ENCODE measurements around the gene AP2B1.

DNA sequence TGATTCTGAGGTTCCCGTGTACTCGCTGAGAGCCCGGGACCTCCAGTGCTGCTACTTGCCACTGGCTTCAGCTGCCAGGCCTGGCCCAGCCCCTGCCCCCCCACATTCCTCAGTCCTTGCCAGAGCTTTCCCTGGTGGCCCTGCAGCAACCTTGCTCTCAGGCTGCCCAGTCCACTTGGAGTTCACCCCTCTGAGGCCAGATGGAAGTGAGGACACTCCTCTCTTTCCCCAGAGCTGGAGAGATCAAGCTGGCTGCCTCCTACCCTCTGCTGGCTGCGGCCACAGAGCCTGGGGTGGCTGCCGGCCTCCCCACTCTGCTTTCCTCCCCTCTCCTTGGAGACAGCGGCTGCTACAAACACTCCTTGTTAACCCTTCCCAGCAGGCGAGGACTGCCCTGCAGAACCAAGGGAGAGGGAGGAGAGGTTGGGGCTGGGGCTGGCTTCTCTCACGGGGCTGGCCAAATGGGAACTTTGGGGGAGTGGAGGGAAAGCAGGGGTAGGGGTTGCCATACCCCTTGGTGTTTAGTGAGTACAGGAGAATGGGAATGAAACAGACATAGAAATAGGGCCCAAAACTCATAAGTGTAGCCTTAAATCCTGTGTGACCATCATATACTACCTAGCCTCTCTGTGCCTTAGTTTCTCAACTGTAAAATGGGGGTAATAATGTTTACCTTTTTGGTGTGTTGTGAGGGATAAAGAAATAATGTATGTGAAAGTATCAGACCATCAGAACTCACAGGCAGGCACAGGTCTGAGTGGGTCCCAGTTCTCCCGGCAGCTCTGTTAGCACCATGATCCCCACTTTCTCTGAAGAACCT, 166.0 kb downstream of the AP2B1 start, which contains the start of gene GAS2L2:
- TF ChIP-seq, protein P1, sequence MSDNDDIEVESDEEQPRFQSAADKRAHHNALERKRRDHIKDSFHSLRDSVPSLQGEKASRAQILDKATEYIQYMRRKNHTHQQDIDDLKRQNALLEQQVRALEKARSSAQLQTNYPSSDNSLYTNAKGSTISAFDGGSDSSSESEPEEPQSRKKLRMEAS (IDR thresholded peaks at IDR 0.05) = no peak
- TF ChIP-seq, protein P2, sequence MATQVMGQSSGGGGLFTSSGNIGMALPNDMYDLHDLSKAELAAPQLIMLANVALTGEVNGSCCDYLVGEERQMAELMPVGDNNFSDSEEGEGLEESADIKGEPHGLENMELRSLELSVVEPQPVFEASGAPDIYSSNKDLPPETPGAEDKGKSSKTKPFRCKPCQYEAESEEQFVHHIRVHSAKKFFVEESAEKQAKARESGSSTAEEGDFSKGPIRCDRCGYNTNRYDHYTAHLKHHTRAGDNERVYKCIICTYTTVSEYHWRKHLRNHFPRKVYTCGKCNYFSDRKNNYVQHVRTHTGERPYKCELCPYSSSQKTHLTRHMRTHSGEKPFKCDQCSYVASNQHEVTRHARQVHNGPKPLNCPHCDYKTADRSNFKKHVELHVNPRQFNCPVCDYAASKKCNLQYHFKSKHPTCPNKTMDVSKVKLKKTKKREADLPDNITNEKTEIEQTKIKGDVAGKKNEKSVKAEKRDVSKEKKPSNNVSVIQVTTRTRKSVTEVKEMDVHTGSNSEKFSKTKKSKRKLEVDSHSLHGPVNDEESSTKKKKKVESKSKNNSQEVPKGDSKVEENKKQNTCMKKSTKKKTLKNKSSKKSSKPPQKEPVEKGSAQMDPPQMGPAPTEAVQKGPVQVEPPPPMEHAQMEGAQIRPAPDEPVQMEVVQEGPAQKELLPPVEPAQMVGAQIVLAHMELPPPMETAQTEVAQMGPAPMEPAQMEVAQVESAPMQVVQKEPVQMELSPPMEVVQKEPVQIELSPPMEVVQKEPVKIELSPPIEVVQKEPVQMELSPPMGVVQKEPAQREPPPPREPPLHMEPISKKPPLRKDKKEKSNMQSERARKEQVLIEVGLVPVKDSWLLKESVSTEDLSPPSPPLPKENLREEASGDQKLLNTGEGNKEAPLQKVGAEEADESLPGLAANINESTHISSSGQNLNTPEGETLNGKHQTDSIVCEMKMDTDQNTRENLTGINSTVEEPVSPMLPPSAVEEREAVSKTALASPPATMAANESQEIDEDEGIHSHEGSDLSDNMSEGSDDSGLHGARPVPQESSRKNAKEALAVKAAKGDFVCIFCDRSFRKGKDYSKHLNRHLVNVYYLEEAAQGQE (IDR thresholded peaks at IDR 0.05; ENCODE audit: low read depth) = no peak
- TF ChIP-seq TAF1 (IDR thresholded peaks at IDR 0.05; ENCODE audit: low read depth) = no peak
- TF ChIP-seq RAD21 (IDR thresholded peaks at IDR 0.05; ENCODE audit: low read depth) = no peak

All from Ishikawa (cell line).